Immature natural killer cell (primary cell): Measurements from ENCODE around the gene VGLL3. TPM values are rescaled to one million over a fixed set of nuclear protein-coding genes. Genes with fewer than 3 reads are reported as not detected.
"Not testable (repeated sequence)": the region's sequence is repeated elsewhere in the genome, so short reads cannot be mapped to it uniquely, and the experiment has no call there.

Source experiments
- DNase-seq, 3 donors: peaks; one replicate each; pipeline ENCODE4 v3.0.0; 2022; ENCODE audit warnings: mixed read lengths in 1 of 3
- H3K27ac Mint-ChIP-seq, 6 donors: one replicate each; pipeline ENCODE4 v1.8.0; 2020; ENCODE audit warnings: mixed read lengths in 6 of 6, mild to moderate bottlenecking in 5 of 6, inconsistent platforms in 4 of 6, moderate library complexity in 3 of 6
- H3K27me3 Mint-ChIP-seq, 3 donors: one replicate each; pipeline ENCODE4 v1.8.0; 2020 to 2021; ENCODE audit warnings: low read depth in 3 of 3, mild to moderate bottlenecking in 3 of 3, mixed read lengths in 3 of 3, moderate library complexity in 3 of 3, inconsistent platforms in 1 of 3
- H3K36me3 Mint-ChIP-seq, 3 donors: one replicate each; pipeline ENCODE4 v1.8.0; 2020; ENCODE audit warnings: mixed read lengths in 3 of 3, inconsistent platforms in 2 of 3, mild to moderate bottlenecking in 2 of 3
- H3K4me1 Mint-ChIP-seq, 2 donors: one replicate each; pipeline ENCODE4 v1.8.0; 2020; ENCODE audit warnings: inconsistent platforms in 2 of 2, mild to moderate bottlenecking in 2 of 2, mixed read lengths in 2 of 2, moderate library complexity in 1 of 2
- H3K4me3 Mint-ChIP-seq, 5 donors: one replicate each; pipeline ENCODE4 v1.8.0; 2020; ENCODE audit warnings: mild to moderate bottlenecking in 5 of 5, mixed read lengths in 5 of 5, inconsistent platforms in 3 of 5, moderate library complexity in 3 of 5
- H3K9me3 Mint-ChIP-seq, 6 donors: one replicate each; pipeline ENCODE4 v1.8.0; 2020; ENCODE audit warnings: mild to moderate bottlenecking in 6 of 6, mixed read lengths in 6 of 6, inconsistent platforms in 4 of 6, moderate library complexity in 3 of 6
- polyA plus RNA-seq, 3 donors: library from polyadenylated mRNA; unstranded; fragments of 300-500 nt; fragmentation: Illumina TruSeq; gene quantifications; one replicate each; pipeline ENCODE4 v1.2.3, GENCODE V29; 2021

The VGLL3 gene, protein sequence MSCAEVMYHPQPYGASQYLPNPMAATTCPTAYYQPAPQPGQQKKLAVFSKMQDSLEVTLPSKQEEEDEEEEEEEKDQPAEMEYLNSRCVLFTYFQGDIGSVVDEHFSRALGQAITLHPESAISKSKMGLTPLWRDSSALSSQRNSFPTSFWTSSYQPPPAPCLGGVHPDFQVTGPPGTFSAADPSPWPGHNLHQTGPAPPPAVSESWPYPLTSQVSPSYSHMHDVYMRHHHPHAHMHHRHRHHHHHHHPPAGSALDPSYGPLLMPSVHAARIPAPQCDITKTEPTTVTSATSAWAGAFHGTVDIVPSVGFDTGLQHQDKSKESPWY
- polyA plus RNA-seq, result not detected

DNA sequence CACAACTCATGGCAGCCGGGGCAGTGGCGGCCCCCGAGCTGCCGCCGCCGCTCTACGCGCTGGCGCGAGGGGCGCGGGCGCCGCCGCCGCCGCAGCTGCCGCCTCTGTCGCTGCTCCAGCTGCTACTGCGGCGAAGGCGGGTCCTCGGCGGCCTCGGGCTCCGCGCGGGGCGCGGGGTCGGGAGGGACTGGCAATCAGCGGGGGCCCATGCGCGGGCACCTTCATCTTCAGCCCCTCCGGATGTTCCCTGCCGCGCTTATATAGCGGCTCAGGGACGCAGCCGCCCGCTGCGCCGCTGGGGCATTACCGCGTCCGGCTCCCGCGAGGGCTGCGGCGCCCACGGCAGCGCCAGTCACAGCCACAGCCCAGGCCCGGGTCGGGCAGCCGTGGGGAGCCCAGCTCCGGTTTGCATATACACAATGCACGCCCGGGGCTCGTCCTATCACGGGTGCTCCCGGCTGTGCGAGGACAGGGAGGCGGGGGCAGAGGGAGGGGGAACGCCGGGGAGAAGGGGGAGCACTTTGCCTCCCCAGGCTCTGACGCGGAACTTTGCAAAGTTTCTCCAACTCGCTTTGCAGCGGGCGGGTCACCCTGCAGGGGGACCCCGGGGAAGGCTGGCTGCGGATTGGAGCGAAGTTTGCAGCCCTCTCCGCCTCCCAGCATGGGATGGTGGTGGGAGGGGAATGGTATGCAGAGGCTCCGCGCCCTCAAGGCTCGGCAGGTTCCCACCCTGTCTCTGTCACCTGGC is at the start of gene VGLL3:
Gene VGLL3, minus strand, starts transcription at position 416 of the 748 bp plus-strand sequence. Its CDS starts 406 bp downstream, at position 10.
- Mint-ChIP-seq H3K9me3 (peaks cover 0 to 28% (median 5%) of the 10 kb centered on the region in 6 donors), H3K27ac (no peak within 1 kb of the TSS), H3K4me3 (peak within 1 kb of the TSS in 1 of 5 donors; percentile 8), H3K27me3 (peaks cover 0 to 5% (median 0%) of the 10 kb centered on the region in 3 donors), H3K4me1 (no peaks in the 10 kb centered on the region), H3K36me3 (peaks cover 0 to 3% (median 0%) of the 10 kb centered on the region in 3 donors)
- DNase-seq, result no peak

- no peak for DNase-seq
- Mint-ChIP-seq H3K27ac (no peak overlapping the region), H3K4me1 (no peaks in the 10 kb centered on the region), H3K4me3 (no peak overlapping the region), H3K9me3 (peaks cover 3 to 30% (median 8%) of the 10 kb centered on the region in 6 donors), H3K27me3 (no peaks in the 10 kb centered on the region), H3K36me3 (no peaks in the 10 kb centered on the region)
Measured at GRCh38 chr3:87037652-87038051, 46.7 kb upstream of the VGLL3 start.

GRCh38 chr3:87036671-87037070 is 45.7 kb upstream of the VGLL3 start:
- Mint-ChIP-seq H3K27ac (no peak overlapping the region), H3K9me3 (peaks cover 6 to 25% (median 10%) of the 10 kb centered on the region in 6 donors), H3K4me1 (no peaks in the 10 kb centered on the region), H3K36me3 (peaks cover 0 to 2% (median 0%) of the 10 kb centered on the region in 3 donors), H3K4me3 (no peak overlapping the region), H3K27me3 (no peaks in the 10 kb centered on the region)
- no peak for DNase-seq

- peaks cover 5 to 28% (median 12%) of the 10 kb centered on the region in 6 donors for H3K9me3 Mint-ChIP-seq
- H3K4me1 Mint-ChIP-seq, result no peaks in the 10 kb centered on the region
- H3K36me3 Mint-ChIP-seq, result peaks cover 0 to 4% (median 0%) of the 10 kb centered on the region in 3 donors
- DNase-seq, result no peak
- no peak overlapping the region for H3K27ac Mint-ChIP-seq
- no peak overlapping the region for H3K4me3 Mint-ChIP-seq
- no peaks in the 10 kb centered on the region for H3K27me3 Mint-ChIP-seq
Measured at GRCh38 chr3:87035339-87035738, 44.4 kb upstream of the VGLL3 start.

DNA sequence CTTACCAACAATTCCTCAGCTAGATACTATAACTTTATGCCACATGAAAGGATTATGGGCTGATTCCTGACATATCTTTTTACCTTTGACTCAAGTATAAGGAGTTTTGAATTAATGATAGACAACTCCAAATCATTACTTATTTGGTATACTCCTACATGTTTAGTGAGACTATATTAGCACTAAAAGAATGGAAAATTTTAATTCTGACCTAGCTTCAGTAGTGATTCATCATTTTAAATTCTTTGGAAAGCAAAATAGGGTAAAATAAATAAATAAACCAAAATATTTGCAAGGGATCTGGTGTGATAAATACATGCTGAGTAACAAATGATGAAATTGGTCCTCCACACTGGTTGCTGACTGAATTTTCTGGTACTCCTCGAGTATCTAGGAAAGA is 42.3 kb upstream of the VGLL3 start:
- no peak for DNase-seq
- Mint-ChIP-seq H3K27me3 (no peaks in the 10 kb centered on the region), H3K9me3 (peaks cover 5 to 33% (median 14%) of the 10 kb centered on the region in 6 donors), H3K4me1 (no peaks in the 10 kb centered on the region), H3K27ac (no peak overlapping the region), H3K4me3 (no peak overlapping the region), H3K36me3 (peaks cover 0 to 4% (median 0%) of the 10 kb centered on the region in 3 donors)

DNA sequence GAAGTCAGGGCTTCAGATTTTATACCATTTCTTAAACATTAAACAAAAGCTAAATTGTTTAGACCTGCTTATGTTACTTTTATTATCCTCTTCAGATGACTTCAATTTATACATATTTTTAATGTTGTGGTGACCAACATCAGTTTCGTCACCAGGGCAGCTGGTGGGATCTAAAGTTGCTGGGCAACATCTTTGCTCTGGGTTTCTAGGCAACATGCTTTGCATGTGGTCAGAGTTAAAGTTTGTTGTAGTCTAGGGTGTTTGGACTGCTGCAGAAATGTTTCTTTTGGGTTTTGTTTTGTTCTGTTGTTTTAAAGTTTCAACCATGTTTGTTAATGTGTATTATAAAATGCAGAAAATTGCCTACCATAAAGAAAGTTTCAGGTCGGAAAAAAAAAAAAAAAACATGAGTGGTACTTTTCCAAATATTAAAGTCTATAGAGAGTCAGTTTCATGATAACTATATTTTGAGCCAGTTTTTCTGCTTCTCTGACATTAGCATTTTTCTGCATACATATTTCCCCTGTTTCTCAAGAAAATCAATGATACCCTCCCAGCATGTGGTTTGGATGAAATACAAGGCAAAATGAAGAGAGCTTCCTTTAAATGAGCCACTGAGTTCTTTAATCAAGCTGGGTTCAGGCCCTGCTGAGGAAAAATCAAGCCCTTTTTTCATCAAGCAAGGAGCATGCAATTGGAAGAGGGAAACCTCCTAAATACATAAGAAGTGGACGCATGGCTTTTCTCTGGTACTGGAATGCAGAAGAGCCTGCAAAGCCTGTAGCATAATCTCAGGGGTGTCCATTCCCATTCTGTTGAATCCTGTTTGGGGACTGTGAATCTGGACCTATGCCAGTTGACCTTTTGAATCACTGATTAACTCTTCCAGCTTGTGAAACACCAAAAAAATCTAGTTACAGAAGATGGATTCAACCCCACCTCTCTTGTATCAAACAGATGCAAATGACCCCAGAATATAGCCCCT is 35.0 kb upstream of the VGLL3 start:
- H3K27me3 Mint-ChIP-seq, result no peaks in the 10 kb centered on the region
- no peaks in the 10 kb centered on the region for H3K36me3 Mint-ChIP-seq
- no peak overlapping the region for H3K4me3 Mint-ChIP-seq
- no peak overlapping the region for H3K27ac Mint-ChIP-seq
- no peak for DNase-seq
- H3K4me1 Mint-ChIP-seq, result no peaks in the 10 kb centered on the region
- H3K9me3 Mint-ChIP-seq, result peaks cover 7 to 26% (median 12%) of the 10 kb centered on the region in 6 donors

DNA sequence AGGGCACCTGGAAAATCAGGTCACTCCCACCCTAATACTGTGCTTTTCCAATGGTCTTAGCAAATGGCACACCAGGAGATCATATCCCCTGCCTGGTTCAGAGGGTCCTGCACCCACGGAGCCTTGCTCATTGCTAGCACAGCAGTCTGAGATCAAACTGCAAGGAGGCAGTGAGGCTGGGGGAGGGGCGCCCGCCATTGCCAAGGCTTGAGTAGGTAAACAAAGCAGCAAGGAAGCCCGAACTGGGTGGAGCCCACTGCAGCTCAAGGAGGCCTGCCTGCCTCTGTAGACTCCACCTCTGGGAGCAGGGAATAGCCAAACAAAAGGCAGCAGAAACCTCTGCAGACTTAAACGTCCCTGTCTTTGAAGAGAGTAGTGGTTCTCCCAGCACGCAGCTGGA is 26.4 kb upstream of the VGLL3 start:
- not testable (repeated sequence) for H3K4me1 Mint-ChIP-seq, H3K4me3 Mint-ChIP-seq, H3K27me3 Mint-ChIP-seq, H3K27ac Mint-ChIP-seq, H3K36me3 Mint-ChIP-seq, DNase-seq
- H3K9me3 Mint-ChIP-seq, result peaks cover 10 to 44% (median 24%) of the 10 kb centered on the region in 6 donors

GRCh38 chr3:87009271-87009670 is 18.3 kb upstream of the VGLL3 start:
- Mint-ChIP-seq H3K4me3 (no peak overlapping the region), H3K36me3 (no peaks in the 10 kb centered on the region), H3K4me1 (no peaks in the 10 kb centered on the region), H3K9me3 (peaks cover 2 to 45% (median 7%) of the 10 kb centered on the region in 6 donors), H3K27ac (no peak overlapping the region), H3K27me3 (peaks cover 0 to 1% (median 0%) of the 10 kb centered on the region in 3 donors)
- DNase-seq, result no peak

DNA sequence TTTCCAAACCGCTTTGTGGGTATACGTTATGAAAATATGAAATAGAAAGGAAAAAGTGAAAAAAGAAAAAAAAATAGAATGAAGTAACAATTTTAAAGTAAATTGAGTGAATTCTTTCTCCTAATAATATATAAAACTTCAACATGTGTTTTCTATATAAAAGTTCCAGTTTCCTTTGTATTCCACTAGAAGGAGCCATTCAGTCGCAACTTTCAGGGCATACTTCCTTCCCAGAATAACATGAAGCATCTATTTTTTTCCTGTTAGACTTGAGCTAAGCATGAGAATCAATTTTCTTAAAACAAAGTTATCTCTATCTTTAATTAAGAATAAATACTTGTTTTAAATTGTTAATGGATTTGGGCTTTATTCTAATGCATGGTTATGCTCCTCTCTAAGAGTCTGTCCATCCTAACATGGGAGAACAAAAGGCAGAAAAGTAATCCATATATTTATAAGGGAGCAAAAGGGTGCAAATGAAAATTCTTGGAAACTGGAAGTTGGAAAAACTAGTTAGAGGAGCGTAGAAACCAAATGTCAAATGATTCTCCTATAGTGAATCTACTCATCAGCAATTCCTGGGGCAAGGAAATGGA is 16.0 kb upstream of the VGLL3 start:
- peaks cover 0 to 33% (median 3%) of the 10 kb centered on the region in 6 donors for H3K9me3 Mint-ChIP-seq
- no peaks in the 10 kb centered on the region for H3K36me3 Mint-ChIP-seq
- DNase-seq, result no peak
- H3K4me3 Mint-ChIP-seq, result no peak overlapping the region
- no peaks in the 10 kb centered on the region for H3K27me3 Mint-ChIP-seq
- no peaks in the 10 kb centered on the region for H3K4me1 Mint-ChIP-seq
- no peak overlapping the region for H3K27ac Mint-ChIP-seq

DNA sequence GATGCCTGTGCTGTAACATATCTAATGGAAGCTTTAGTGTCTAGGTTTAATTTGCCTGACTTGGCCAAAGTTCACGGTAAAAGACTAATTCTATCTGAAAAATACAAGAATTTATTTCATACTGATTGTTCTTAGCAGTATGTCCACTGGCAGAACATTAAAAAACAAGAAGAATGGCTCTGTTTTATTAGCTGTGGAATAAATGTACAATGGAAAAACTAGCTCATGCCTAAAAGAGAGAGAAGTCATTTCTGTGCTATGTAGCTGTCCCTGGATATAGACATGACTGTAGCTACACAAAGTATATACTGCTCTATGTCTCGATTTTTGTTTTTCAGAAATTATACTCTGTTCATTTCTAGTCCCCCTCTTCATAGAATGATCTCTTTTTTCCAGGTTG is 13.9 kb upstream of the VGLL3 start:
- DNase-seq, result no peak
- Mint-ChIP-seq H3K27ac (no peak overlapping the region), H3K27me3 (no peaks in the 10 kb centered on the region), H3K36me3 (no peaks in the 10 kb centered on the region), H3K4me1 (no peaks in the 10 kb centered on the region), H3K4me3 (no peak overlapping the region), H3K9me3 (peaks cover 0 to 23% (median 3%) of the 10 kb centered on the region in 6 donors)

DNA sequence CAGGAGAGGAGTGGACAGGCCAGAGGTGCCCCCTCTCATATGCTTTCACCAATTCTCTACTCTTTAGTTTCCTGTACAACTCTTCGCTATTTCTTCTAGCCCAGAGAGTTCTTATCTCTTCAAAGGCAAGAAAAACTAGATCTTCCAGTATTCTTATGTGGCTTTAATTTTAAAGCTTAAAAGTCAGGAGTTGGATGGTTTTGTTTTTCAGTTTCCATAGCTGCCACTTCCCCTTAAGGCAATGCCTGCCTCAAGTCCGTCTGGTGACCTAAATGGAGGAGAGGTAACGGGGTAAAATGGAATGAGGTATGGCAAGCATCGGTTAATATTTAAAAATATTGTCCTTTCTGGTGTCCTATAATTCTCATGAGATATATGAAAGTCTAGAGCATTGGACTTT is 11.4 kb upstream of the VGLL3 start:
- DNase-seq, result no peak
- H3K9me3 Mint-ChIP-seq, result peaks cover 0 to 13% (median 1%) of the 10 kb centered on the region in 6 donors

DNA sequence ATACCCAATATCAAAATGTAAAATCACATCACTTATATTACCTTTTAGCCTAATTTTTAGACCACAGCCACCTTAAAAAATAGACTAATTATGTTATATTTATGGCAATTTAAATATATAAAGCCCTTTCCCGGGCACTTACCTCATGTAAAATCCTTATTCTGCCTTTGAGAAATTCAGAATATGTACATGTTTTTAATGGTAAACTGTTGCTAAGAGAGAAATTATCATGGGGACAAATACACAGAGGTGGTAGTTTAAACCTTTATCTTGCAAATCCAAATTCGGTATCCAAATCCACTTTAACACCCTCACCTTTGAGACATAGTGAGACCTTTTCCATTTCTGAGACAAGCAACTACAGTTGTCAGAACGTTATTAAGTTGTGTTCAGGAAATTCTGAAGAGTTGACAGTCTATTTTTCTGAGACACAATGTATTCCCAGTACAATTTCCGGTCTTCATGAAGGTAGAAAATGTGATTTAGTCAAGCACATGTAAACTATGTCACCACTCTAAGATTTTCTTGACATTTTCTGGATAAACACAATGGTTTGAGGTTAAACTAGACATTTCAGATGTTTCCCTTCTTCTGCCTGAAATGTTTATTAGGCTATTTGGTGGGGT is 10.6 kb upstream of the VGLL3 start:
- no peaks in the 10 kb centered on the region for H3K27me3 Mint-ChIP-seq
- H3K36me3 Mint-ChIP-seq, result no peaks in the 10 kb centered on the region
- no peak for DNase-seq
- peaks cover 0 to 21% (median 4%) of the 10 kb centered on the region in 6 donors for H3K9me3 Mint-ChIP-seq
- H3K4me1 Mint-ChIP-seq, result no peaks in the 10 kb centered on the region
- H3K4me3 Mint-ChIP-seq, result no peak overlapping the region
- H3K27ac Mint-ChIP-seq, result no peak overlapping the region

More for the DNA sequence above, 11.4 kb upstream of the VGLL3 start:
- H3K27me3 Mint-ChIP-seq, result no peaks in the 10 kb centered on the region
- no peaks in the 10 kb centered on the region for H3K4me1 Mint-ChIP-seq
- no peak overlapping the region for H3K27ac Mint-ChIP-seq
- H3K36me3 Mint-ChIP-seq, result no peaks in the 10 kb centered on the region
- H3K4me3 Mint-ChIP-seq, result no peak overlapping the region

DNA sequence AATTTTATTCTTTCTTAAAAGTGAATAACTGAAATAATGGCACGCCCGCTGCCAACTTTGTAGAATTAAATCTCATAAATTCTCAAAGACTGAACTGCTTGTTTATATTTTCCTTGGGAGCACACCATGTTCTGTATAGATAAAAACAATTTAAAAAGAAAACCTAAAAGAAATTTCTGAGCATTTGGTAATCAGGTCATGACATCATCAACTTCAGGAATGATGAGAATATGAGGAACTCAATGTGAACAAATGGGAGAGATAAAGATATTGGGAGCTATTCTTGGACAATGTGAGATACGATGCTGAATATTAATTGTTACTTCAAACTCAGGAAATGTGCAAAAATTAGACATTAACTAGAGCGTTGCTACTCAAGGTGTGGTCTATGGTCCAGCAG is 10.0 kb upstream of the VGLL3 start:
- peaks cover 0 to 21% (median 5%) of the 10 kb centered on the region in 6 donors for H3K9me3 Mint-ChIP-seq
- H3K27ac Mint-ChIP-seq, result no peak overlapping the region
- DNase-seq, result no peak
- H3K4me3 Mint-ChIP-seq, result no peak overlapping the region
- H3K36me3 Mint-ChIP-seq, result no peaks in the 10 kb centered on the region
- no peaks in the 10 kb centered on the region for H3K27me3 Mint-ChIP-seq
- no peaks in the 10 kb centered on the region for H3K4me1 Mint-ChIP-seq
